Measurements from ENCODE around the gene ADAMTS17.

DNA sequence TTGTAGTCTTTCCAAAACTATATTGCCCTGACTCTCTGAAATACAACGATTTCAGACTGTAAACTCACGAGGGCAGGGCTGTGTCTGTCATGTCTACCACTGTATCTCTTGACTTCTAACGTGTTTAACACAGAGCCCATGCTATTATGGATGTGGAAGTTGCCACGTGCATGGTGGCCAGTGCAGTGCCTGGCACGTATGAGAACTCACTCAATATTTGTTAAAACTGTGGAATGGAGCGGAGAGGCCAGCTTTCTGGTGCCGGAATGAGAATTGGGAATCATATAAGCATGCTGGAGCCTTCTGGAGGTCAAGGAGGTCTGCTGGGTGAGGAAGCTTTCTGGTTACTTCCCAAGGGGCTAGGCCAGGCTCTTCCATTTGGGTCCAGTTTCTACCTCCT is 387.9 kb downstream of the ADAMTS17 start:
- TF ChIP-seq CTCF (IDR thresholded peaks at IDR 0.05; ENCODE audit: low read depth, low read length, poor library complexity, severe bottlenecking) (no peak), EZH2phosphoT487 (IDR thresholded peaks at IDR 0.05; ENCODE audit: borderline replicate concordance, low read length) (no peak)

All from DOHH2 (cell line).